ENCODE data around the gene AP1S1.

AP1S1 gene

GRCh38 chr7:101140339-101140699 lies 14.0 kb upstream of the AP1S1 start:
- H3K27ac ChIP-seq (replicated peaks): no peak overlapping the region
- TF ChIP-seq GABPA (IDR thresholded peaks at IDR 0.05; ENCODE audit: low read depth) (no peak), POLR2AphosphoS5 (IDR thresholded peaks at IDR 0.05; ENCODE audit: low read depth) (no peak), REST (IDR thresholded peaks at IDR 0.05; ENCODE audit: insufficient replicate concordance, low read depth) (no peak), SPI1 (IDR thresholded peaks at IDR 0.05; ENCODE audit: borderline replicate concordance, low read depth) (no peak), CTCF (IDR thresholded peaks at IDR 0.05; ENCODE audit: insufficient read depth, low read length) (no peak)
- H3K27me3 ChIP-seq (ENCODE audit: insufficient read depth, poor library complexity, severe bottlenecking): no peaks in the 10 kb centered on the region
- no peak overlapping the region for H3K4me3 ChIP-seq (replicated peaks; ENCODE audit: insufficient read depth, low read length)
- no peak for DNase-seq (ENCODE audit: low read depth in 1 of 2, low spot score in 1 of 2)

GRCh38 chr7:101140746-101141382 lies 13.4 kb upstream of the AP1S1 start:
- H3K27ac ChIP-seq (replicated peaks): no peak overlapping the region
- TF ChIP-seq GABPA (IDR thresholded peaks at IDR 0.05; ENCODE audit: low read depth) (no peak), POLR2AphosphoS5 (IDR thresholded peaks at IDR 0.05; ENCODE audit: low read depth) (no peak), SPI1 (IDR thresholded peaks at IDR 0.05; ENCODE audit: borderline replicate concordance, low read depth) (no peak), REST (IDR thresholded peaks at IDR 0.05; ENCODE audit: insufficient replicate concordance, low read depth) (no peak), CTCF (IDR thresholded peaks at IDR 0.05; ENCODE audit: insufficient read depth, low read length) (no peak)
- H3K4me3 ChIP-seq (replicated peaks; ENCODE audit: insufficient read depth, low read length): no peak overlapping the region
- no peaks in the 10 kb centered on the region for H3K27me3 ChIP-seq (ENCODE audit: insufficient read depth, poor library complexity, severe bottlenecking)
- DNase-seq (ENCODE audit: low read depth in 1 of 2, low spot score in 1 of 2): no peak

- H3K27ac ChIP-seq (replicated peaks): no peak overlapping the region
- DNase-seq (ENCODE audit: low read depth in 1 of 2, low spot score in 1 of 2): no peak
- TF ChIP-seq SPI1 (IDR thresholded peaks at IDR 0.05; ENCODE audit: borderline replicate concordance, low read depth) (no peak), CTCF (IDR thresholded peaks at IDR 0.05; ENCODE audit: insufficient read depth, low read length) (no peak), POLR2AphosphoS5 (IDR thresholded peaks at IDR 0.05; ENCODE audit: low read depth) (no peak), GABPA (IDR thresholded peaks at IDR 0.05; ENCODE audit: low read depth) (no peak), REST (IDR thresholded peaks at IDR 0.05; ENCODE audit: insufficient replicate concordance, low read depth) (no peak)
- no peak overlapping the region for H3K4me3 ChIP-seq (replicated peaks; ENCODE audit: insufficient read depth, low read length)
- H3K27me3 ChIP-seq (ENCODE audit: insufficient read depth, poor library complexity, severe bottlenecking): no peaks in the 10 kb centered on the region
Observed at GRCh38 chr7:101151908-101152651, 2.2 kb upstream of the AP1S1 start.

Measured in HL-60 (cell line).